SHP77 (cell line): Measurements from ENCODE around the gene LRRC70.
"Not testable (repeated sequence)": the region's sequence is repeated elsewhere in the genome, so short reads cannot be mapped to it uniquely, and the experiment has no call there.

Experiments used
- DNase-seq, 2 experiments: peaks; one replicate each; lab custom pipeline; 2025; lab: John Stamatoyannopoulos, UW

The LRRC70 gene

DNA sequence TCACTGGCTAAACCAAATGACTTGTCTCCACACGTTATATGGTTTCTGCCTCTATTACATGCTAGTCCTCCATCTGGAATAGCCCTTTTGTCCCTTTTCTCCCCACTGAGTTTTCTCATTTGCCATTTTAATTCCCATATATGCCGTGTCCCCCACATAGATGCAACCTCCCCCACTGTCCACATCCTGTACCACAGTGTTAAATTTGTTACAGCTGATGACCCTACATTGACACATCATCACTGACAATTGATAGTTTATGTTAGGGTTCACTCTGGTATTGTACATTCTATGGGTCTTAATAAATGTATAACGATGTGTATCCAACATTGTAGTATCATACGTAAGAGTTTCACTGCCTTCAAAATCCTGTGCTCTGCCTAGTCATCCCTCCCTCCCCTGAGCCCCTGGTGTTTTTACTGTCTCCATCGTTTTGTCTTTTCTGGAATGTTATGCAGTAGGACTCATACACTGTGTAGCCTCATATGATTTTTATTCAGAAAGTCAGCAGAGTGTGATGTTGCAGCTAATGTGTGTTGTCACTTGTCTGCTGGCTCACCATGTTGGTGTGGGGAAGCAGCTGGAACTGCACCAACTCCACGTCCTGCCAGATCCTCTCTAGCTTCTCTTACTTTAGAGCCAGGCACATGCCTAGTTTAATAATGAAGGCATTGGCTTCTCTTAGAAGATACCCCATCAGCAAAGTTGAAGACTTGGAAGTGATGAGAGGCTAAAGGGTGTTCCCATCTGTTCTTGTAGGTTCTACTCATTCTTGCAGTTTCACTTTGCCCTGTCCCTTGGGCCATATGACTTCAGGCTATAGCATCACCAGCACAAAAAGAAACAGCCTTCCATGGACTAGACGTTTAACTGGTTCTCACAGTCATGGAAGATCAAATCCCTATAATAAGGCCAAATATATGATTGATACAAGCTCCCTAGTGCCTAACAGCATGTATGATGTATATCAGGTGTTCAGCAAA, 30.2 kb downstream of the LRRC70 start:
- DNase-seq, result no peak

DNA sequence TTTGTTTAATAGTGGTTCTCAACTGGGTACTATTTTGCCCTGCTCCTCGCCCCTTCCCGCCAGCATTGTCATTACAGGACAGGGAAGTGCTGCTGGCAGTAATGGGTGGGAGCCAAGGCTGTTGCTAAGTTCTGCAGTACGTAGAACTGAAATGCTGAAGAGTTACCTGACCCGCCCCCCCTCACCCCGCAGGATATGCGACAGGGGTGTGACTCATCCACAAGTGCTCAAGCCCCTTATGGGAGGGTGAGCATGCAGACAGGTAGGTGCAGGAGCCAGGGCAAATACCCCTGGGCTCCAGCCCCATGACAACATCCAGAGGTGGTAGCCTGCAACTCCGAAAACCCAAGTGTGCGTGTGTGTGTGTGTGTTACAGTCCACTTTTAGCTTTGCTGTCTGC, 35.7 kb downstream of the LRRC70 start:
- DNase-seq, result no peak

DNA sequence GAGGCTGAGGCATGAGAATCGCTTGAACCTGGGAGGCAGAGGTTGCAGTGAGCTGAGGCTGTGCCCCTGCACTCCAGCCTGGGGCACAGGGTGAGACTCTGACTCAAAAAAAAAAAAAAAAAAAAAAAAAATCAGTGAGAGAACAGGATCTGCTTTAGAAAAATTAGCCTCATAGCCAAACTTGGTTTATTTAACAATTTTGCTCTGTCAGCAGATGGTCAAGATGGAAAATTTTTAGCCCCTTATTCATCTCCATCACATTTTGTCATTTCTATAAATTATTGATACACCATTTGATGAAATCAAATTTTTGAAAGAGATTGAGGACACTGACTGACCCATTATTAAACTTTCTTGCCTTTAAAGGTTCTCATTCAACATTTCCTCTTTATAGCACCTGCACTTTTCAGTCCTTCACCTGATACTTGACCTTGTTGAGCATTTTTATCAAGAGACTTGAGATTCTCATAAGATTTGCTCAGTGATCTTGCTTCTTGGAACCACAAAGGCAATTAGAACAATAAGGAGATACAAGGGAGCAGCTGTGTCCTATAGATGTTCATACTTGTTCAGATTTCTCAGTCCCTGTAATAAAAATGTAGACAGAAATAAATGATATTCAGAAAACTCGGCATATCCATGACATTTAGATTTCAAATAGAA, 38.1 kb downstream of the LRRC70 start:
- DNase-seq, result no peak

DNA sequence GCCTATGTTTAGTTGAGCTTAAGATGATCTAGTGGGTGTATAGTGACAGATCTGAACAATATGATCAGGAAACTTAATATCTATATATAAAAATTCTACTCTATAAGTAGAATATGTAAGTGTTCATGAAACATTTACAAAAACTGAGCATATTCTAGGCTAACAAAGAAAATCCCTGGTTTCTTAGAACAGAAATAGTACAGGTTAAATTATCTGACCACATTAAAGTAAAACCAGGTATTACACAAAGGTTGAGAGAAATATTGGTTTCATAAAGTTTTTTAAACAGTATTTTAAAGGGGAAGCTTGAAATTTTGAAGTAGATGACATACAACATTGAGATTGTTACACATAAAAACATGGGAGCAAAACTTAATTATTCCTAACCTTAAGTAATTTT, 39.3 kb downstream of the LRRC70 start:
- no peak for DNase-seq

DNA sequence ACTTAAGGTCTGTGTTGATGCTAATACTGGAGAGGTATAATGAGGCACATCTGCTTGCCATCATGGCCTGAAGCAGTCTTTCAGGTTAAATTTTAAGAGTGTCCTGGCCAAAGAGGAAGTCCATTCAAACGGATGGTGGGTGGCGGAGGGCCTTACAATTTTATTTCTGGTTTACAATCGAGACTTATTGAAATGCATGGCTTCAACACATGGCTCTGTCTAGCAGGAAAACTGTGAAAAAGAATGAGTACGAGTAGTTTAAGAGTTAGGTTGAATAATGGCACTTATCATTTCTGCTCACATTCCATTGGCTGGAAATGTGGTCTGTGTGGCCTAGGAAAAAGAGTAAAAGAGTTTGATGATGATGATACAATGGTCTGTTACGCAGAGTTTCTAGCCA, 42.1 kb downstream of the LRRC70 start:
- DNase-seq, result no peak

DNA sequence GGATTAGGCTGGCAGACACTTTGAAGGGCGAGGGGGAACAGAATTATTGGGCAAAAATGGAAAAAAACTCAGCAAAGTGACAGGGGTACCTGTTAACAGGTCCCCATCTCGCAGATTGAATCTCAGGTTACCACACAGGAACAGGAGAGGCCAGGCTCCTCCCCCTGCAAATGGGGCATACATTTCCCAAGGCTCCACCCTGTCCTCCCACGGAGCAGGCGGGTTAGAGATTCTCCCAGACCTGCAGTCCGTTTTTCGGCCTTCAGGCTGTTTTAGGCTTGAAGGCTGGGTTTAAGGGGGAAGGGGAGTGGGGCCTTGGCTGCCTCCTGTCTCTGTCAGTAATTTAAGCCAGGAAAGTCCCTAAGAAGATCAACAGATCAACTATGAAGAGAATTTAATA, 42.7 kb downstream of the LRRC70 start:
- DNase-seq, result no peak

DNA sequence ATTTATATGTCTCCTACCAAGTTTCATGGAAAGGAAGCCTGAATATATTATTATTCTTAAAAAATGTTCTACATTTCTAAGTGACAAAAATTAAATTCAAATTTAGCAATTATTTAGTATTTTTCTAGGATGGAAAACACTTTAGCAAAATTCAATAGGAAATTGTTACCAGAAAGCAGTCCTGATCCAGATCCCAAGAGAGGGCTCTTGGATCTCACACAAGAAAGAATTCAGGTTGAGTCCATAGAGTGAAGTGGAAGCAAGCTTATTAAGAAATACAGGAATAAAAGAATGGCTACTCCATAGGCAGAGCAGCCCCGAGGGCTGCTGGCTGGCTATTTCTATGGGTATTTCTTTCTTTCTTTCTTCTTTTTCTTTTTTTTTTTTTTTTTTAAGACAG, 44.7 kb downstream of the LRRC70 start:
- DNase-seq, result no peak

DNA sequence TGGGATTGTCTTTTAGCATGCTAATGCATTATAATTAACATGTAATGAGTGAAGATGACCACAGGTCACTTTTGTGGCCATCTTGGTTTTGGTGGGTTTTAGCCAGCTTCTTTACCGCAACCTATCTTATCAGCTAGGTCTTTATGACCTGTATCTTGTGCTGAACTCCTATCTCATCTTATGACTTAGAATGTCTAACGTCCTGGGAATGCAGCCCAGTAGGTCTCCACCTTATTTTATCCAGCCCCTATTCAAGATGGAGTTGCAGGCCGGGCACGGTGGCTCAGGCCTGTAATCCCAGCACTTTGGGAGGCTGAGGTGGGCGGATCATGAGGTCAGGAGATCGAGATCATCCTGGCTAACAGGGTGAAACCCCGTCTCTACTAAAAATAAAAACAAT, 45.8 kb downstream of the LRRC70 start:
- DNase-seq, result not testable (repeated sequence)

DNA sequence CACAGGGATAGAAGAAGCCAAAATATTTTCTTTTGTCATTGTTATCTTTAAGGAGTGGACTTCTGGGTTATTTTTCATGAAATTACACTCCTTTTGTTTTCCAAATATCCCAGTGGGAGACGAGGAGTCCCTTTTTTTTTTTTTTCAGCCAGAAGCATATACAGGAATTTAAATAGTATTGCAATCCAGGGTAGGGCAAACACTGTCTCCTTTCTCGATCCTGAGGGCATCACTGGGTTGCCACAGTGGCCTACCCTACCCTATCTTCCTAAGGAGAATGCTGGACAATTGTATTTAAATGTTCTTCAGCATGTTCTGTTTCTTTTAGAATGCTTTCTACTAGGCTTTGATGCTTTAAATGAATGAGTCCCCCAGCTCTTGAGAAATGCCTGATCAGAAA, 47.9 kb downstream of the LRRC70 start:
- DNase-seq, result no peak

DNA sequence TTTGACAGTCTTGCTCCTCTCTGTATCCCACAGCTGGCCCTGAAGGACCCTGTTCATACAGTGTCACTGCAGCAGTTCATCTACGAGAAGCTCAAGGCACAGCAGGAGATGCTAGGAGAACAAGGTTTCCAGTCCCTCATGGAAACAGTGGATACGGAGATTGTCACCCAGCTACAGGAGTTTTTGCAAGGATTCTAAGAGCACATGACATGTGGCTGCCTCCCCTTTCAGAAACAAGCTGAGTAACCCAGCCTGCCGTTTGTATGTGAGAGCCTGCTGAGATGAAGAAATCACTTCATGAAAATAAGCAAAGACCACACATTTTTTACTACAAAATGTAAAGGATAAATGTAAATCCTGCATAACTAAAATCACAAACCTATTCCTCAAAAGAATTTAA, 48.5 kb downstream of the LRRC70 start:
- DNase-seq, result no peak

DNA sequence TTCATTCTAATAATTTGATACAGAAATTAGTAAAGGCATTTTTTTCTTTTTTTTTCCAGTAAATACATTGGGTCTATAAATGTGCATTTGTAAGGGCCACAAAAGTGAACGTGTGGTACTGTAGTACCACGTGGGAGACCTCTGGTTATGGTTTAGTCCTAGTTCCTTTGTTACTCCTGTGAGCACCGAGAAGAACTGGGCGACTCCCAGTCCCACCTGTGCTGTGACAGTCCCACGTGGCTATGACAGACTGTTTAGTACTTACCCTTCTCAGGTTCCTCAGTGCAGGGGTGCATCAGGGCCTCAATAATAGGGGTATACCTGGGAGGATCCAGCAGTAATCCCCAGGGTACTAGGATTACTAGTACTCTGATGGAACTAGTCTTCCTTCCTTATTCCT, 49.3 kb downstream of the LRRC70 start:
- no peak for DNase-seq
